ENCODE results near the gene RAP1GAP. TPM values are rescaled to one million over a fixed set of nuclear protein-coding genes. Genes with fewer than 3 reads are reported as not detected.

The RAP1GAP gene
- total RNA-seq, 4 donors from 2014 or later, result 1.9 to 6.8 (median 5.0) TPM

DNA sequence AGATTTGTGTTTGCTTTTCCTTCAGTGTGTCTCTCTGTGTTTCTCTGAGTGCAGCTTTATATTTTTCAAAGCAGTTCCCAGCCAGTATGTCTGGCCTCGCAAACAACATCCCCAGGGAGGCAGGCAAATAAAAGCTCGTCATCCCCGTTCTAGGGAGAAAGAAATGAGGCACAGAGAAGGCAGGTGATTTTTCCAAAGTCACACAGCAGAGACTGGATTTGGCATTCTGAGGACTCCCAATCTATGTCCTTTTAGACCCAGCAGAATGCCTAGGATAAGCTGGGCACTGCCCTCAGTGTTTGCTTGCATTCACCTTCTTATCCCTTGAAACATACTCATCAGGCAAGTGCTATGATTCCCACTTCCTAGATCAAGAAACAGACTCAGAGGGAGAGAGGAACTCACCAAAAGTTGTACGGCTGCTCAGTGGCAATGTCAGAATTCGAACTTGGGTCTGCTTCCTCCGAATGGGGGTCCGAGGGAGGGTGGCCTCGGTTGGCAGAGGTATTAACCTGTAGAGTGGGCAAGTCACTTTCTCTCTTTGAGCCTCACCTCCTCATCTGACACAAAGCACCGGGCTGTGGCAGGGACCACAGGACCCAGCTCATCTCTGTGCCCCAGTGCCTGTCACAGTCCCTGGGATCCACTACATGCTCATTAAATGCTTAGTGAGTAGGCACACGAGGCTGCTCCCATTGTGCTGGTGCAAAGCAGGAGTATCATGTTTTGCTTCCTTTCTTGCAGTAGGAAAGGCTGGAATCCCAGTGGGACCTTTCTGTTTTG lies 4.2 kb downstream of the RAP1GAP start:
- Histone ChIP-seq H3K4me1 (peaks cover 16 to 33% (median 19%) of the 10 kb centered on the region in 3 donors), H3K9me3 (no peaks in the 10 kb centered on the region), H3K4me3 (no peak overlapping the region), H3K27ac (no peak overlapping the region), H3K36me3 (no peaks in the 10 kb centered on the region), H3K27me3 (peaks cover 8 to 99% (median 12%) of the 10 kb centered on the region in 4 donors)
- WGBS, 2 donors, result 71 to 72% methylated on average over 10 of the region's 10 CpGs
- TF ChIP-seq POLR2A (IDR thresholded peaks at IDR 0.05), result no peak
- TF ChIP-seq, protein P1, sequence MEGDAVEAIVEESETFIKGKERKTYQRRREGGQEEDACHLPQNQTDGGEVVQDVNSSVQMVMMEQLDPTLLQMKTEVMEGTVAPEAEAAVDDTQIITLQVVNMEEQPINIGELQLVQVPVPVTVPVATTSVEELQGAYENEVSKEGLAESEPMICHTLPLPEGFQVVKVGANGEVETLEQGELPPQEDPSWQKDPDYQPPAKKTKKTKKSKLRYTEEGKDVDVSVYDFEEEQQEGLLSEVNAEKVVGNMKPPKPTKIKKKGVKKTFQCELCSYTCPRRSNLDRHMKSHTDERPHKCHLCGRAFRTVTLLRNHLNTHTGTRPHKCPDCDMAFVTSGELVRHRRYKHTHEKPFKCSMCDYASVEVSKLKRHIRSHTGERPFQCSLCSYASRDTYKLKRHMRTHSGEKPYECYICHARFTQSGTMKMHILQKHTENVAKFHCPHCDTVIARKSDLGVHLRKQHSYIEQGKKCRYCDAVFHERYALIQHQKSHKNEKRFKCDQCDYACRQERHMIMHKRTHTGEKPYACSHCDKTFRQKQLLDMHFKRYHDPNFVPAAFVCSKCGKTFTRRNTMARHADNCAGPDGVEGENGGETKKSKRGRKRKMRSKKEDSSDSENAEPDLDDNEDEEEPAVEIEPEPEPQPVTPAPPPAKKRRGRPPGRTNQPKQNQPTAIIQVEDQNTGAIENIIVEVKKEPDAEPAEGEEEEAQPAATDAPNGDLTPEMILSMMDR (IDR thresholded peaks at IDR 0.05), result no peak
- no peak for DNase-seq
- intact Hi-C loops (cut with DNase I), result no loop called here

DNA sequence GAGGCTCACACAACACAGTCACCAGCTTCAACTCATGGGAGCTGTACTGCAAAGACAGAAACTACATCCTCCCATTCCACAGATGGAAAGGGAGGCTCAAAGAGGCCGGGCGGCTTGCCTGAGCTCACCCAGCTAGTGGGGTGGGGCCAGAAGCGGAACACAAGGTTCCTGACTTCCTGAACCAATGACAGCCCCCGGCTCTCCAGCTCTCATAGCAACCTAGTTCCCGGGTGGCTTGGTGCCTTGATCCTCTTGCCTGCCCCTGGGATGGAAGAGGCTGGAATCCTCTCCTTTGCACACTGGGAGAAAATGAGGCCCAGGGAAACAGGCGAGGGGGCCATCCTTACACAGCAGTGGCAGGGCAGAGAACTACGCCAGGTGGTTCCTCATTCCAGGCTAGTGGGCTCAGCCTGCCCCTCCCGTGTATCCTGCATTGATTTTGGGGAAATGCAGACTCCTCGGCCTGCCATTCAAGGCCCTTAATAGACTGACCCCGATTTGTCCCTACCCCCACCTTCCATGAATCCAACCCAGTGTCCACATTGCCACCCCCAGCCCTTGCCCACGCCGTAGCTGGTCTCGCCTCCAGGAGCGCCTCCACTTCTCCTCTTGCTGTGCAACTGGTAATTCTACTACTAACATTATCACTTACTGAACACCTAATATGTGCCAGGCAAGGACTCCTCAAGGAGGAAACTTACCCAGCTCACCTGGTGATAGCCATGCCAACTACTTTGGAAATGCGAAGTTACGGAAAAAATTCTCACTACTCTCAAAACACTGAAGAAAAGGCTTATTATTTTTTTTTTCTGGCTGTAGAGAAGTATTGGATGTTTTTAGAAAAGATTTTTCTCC lies 5.0 kb downstream of the RAP1GAP start:
- intact Hi-C loops (cut with DNase I), result no loop called here
- no peak overlapping the region for H3K4me3 ChIP-seq
- no peaks in the 10 kb centered on the region for H3K9me3 ChIP-seq
- H3K27ac ChIP-seq, result no peak overlapping the region
- H3K27me3 ChIP-seq, result peaks cover 8 to 99% (median 12%) of the 10 kb centered on the region in 4 donors
- WGBS, 2 donors, result 76 to 84% methylated on average over 11 to 12 of the region's 16 CpGs
- peaks cover 12 to 30% (median 15%) of the 10 kb centered on the region in 3 donors for H3K4me1 ChIP-seq
- no peak for DNase-seq
- TF ChIP-seq, protein P1 (IDR thresholded peaks at IDR 0.05), result no peak
- TF ChIP-seq POLR2A (IDR thresholded peaks at IDR 0.05), result no peak
- H3K36me3 ChIP-seq, result no peaks in the 10 kb centered on the region

DNA sequence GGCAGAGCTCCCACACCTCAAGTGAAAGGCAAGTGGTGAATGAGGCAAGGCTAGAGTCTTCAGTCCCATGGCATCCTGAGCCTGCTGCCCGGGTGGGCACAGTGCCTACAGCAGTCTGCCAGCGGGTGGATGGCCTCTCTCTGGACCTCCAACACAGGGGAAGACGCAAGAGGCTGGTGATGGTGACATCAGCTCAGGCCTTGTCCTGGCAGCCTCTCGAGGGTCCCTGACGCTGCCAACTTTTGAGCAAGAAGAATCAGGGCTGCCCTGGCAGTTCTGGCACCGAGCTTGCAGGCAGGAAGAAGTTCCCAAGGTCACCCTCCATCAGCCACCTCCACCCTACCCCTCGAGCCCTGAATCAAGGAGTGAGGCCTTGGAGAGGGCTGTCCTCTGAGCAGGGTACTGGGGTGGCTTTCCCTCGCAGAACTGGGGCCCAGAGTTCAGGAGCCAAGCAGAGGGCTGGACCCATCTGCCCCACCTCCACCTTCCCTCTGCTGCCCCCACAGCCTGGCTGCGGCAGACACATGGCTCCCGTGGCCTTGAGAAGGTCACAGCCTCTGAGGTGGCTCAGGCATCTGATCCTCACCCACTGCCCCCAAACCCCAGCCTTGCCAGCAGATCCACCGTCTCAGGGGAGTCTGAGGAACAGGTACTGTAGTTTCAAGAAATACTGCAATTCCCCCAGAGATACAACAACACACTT lies 5.8 kb downstream of the RAP1GAP start:
- H3K27ac ChIP-seq, result no peak overlapping the region
- 33% methylated on average over 1 of the region's 11 CpGs; no CpG with 5 or more reads in 1 of the 2 donors for WGBS, 2 donors
- intact Hi-C loops (cut with DNase I), result no loop called here
- DNase-seq, result no peak
- peaks cover 2 to 92% (median 5%) of the 10 kb centered on the region in 4 donors for H3K27me3 ChIP-seq
- H3K4me3 ChIP-seq, result no peak overlapping the region
- H3K4me1 ChIP-seq, result peaks cover 5 to 25% (median 8%) of the 10 kb centered on the region in 3 donors
- TF ChIP-seq, protein P1 (IDR thresholded peaks at IDR 0.05), result no peak
- no peaks in the 10 kb centered on the region for H3K36me3 ChIP-seq
- no peaks in the 10 kb centered on the region for H3K9me3 ChIP-seq

DNA sequence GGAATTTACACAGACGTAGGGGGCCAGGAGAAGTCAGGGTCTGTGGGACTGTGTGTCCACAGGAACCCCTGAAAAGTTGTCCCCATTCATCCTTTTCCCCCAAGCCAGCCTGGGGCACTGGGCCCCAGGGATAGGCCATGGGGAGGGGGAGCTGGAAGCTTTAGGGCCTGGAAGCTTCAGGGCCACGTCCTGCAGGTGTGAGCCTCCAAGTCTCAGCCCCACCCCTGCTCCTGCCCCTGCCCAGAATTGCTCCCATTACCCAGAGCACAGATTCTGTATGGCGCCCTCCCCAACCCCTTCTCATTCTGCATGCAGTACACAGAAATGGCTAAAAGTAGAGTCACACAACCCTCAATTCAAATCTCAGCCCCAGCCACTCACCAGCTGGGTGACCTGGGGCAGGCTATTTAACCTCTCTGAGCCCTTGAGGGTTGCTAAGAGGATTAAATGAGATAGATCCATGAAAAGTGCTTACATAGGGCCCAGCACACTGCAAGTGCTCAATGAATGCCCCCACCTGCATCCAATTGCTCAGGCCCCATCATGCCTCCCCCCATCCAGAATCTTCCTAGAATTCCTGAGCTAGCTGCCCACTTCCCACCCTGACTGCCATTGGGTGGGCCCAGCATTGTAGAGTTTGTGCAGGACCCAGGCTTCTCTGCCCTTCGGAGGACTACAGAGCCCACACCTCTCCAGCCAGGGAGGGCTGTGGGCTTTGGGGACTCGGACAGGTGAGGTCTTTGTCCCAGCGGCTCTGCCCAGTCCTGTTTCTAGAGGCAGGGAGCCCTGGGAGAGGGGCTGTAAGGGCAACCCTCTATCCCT lies 6.5 kb downstream of the RAP1GAP start:
- 72 to 80% methylated on average over 1 to 2 of the region's 6 CpGs for WGBS, 2 donors
- no peaks in the 10 kb centered on the region for H3K36me3 ChIP-seq
- H3K4me3 ChIP-seq, result no peak overlapping the region
- H3K27ac ChIP-seq, result no peak overlapping the region
- peaks cover 0 to 84% (median under 1%) of the 10 kb centered on the region in 4 donors for H3K27me3 ChIP-seq
- DNase-seq, result no peak
- no peak for TF ChIP-seq POLR2A (IDR thresholded peaks at IDR 0.05)
- TF ChIP-seq, protein P1 (IDR thresholded peaks at IDR 0.05), result no peak
- H3K9me3 ChIP-seq, result no peaks in the 10 kb centered on the region
- intact Hi-C loops (cut with DNase I), result no loop called here
- peaks cover 4 to 21% (median 7%) of the 10 kb centered on the region in 3 donors for H3K4me1 ChIP-seq
